ENCODE results near the gene MCU.

Gene MCU

GRCh38 chr10:72801263-72801868, 109.4 kb downstream of the MCU start:
- no peak for DNase-seq (ENCODE audit: low read depth, low spot score)

- DNase-seq (ENCODE audit: low read depth, low spot score), result no peak
Observed at GRCh38 chr10:72802332-72802731, 110.4 kb downstream of the MCU start.

GRCh38 chr10:72802763-72803505, 111.0 kb downstream of the MCU start:
- no peak for DNase-seq (ENCODE audit: low read depth, low spot score)

- no peak for DNase-seq (ENCODE audit: low read depth, low spot score)
Observed at GRCh38 chr10:72808001-72808400, 116.1 kb downstream of the MCU start.

GRCh38 chr10:72809006-72809405, 117.1 kb downstream of the MCU start:
- DNase-seq (ENCODE audit: low read depth, low spot score), result no peak

- DNase-seq (ENCODE audit: low read depth, low spot score), result no peak
Observed at GRCh38 chr10:72810976-72811375, 119.0 kb downstream of the MCU start.

- no peak for DNase-seq (ENCODE audit: low read depth, low spot score)
Observed at GRCh38 chr10:72812415-72812752, 120.4 kb downstream of the MCU start.

- no peak for DNase-seq (ENCODE audit: low read depth, low spot score)
Observed at GRCh38 chr10:72812753-72813430, 120.9 kb downstream of the MCU start.

- DNase-seq (ENCODE audit: low read depth, low spot score), result no peak
Observed at GRCh38 chr10:72814099-72814790, 122.3 kb downstream of the MCU start.

- DNase-seq (ENCODE audit: low read depth, low spot score), result no peak
Observed at GRCh38 chr10:72816565-72816964, 124.6 kb downstream of the MCU start.

- DNase-seq (ENCODE audit: low read depth, low spot score), result no peak
Observed at GRCh38 chr10:72818076-72818475, 126.1 kb downstream of the MCU start.

GRCh38 chr10:72819053-72819452, 127.1 kb downstream of the MCU start:
- DNase-seq (ENCODE audit: low read depth, low spot score), result no peak

- DNase-seq (ENCODE audit: low read depth, low spot score), result no peak
Observed at GRCh38 chr10:72821606-72822005, 129.7 kb downstream of the MCU start.

- no peak for DNase-seq (ENCODE audit: low read depth, low spot score)
Observed at GRCh38 chr10:72822342-72822986, 130.5 kb downstream of the MCU start.

GRCh38 chr10:72825163-72825562, 133.2 kb downstream of the MCU start:
- DNase-seq (ENCODE audit: low read depth, low spot score), result no peak

GRCh38 chr10:72826346-72826745, 134.4 kb downstream of the MCU start:
- DNase-seq (ENCODE audit: low read depth, low spot score), result no peak

- no peak for DNase-seq (ENCODE audit: low read depth, low spot score)
Observed at GRCh38 chr10:72828294-72828693, 136.4 kb downstream of the MCU start.

- DNase-seq (ENCODE audit: low read depth, low spot score), result no peak
Observed at GRCh38 chr10:72830625-72831024, 138.7 kb downstream of the MCU start.

- no peak for DNase-seq (ENCODE audit: low read depth, low spot score)
Observed at GRCh38 chr10:72831696-72832409, 139.9 kb downstream of the MCU start.

- DNase-seq (ENCODE audit: low read depth, low spot score), result peak; percentile 43
Observed at GRCh38 chr10:72832701-72833100, 140.8 kb downstream of the MCU start.

GRCh38 chr10:72834183-72834825, 142.4 kb downstream of the MCU start:
- peak; percentile 63 for DNase-seq (ENCODE audit: low read depth, low spot score)
